Parathyroid adenoma (tissue), 2 donors: ENCODE measurements around the gene ROCK2.

Source experiments
- H2AFZ ChIP-seq: fragments of 300-600 bp; sonication (generic); one replicate; pipeline ENCODE4 v1.7.0; 2017; ENCODE audit warnings: antibody characterized with exemption, mild to moderate bottlenecking
- H3K27ac ChIP-seq: fragments of 300-600 bp; sonication (generic); one replicate; pipeline ENCODE4 v1.7.0; 2017
- H3K27me3 ChIP-seq: fragments of 300-600 bp; sonication (generic); one replicate; pipeline ENCODE4 v1.7.0; 2017; ENCODE audit warnings: low read length; ENCODE audit not compliant: control insufficient read depth, insufficient read depth
- H3K36me3 ChIP-seq: fragments of 300-600 bp; sonication (generic); one replicate; pipeline ENCODE4 v1.7.0; 2017; ENCODE audit warnings: low read length; ENCODE audit not compliant: control insufficient read depth, insufficient read depth
- H3K4me1 ChIP-seq: fragments of 300-600 bp; sonication (generic); one replicate; pipeline ENCODE4 v1.7.0; 2017; ENCODE audit warnings: control low read depth
- H3K4me2 ChIP-seq: fragments of 300-600 bp; sonication (generic); one replicate; pipeline ENCODE4 v1.7.0; 2017; ENCODE audit warnings: low read length
- H3K4me3 ChIP-seq: fragments of 300-600 bp; sonication (generic); one replicate; pipeline ENCODE4 v1.7.0; 2017; ENCODE audit warnings: low read depth, low read length
- H3K79me2 ChIP-seq: fragments of 300-600 bp; sonication (generic); one replicate; pipeline ENCODE4 v1.7.0; 2017; ENCODE audit warnings: control low read depth
- H3K9ac ChIP-seq: fragments of 300-600 bp; sonication (generic); one replicate; pipeline ENCODE4 v1.7.0; 2017; ENCODE audit warnings: mild to moderate bottlenecking
- H3K9me3 ChIP-seq: fragments of 300-600 bp; sonication (generic); one replicate; pipeline ENCODE4 v1.7.0; 2017; ENCODE audit warnings: low read length; ENCODE audit not compliant: control insufficient read depth
- CTCF ChIP-seq: fragments of 300-600 bp; sonication (generic); IDR thresholded peaks from one replicate; pipeline ENCODE4 v1.7.0; 2017; ENCODE audit warnings: antibody characterized with exemption, mild to moderate bottlenecking
- donor health status: primary hyperparathyroidism.

The ROCK2 gene

GRCh38 chr2:11158916-11159573 is 185.4 kb downstream of the ROCK2 start:
- Histone ChIP-seq H3K4me2 (no peak overlapping the region), H3K9ac (no peak overlapping the region), H3K27ac (no peak overlapping the region), H2AFZ (no peak overlapping the region), H3K27me3 (no peaks in the 10 kb centered on the region), H3K36me3 (no peaks in the 10 kb centered on the region), H3K79me2 (no peaks in the 10 kb centered on the region), H3K4me3 (no peak overlapping the region), H3K9me3 (no peaks in the 10 kb centered on the region), H3K4me1 (peaks cover 5% of the 10 kb centered on the region)
- no peak for TF ChIP-seq CTCF

- Histone ChIP-seq H3K9ac (no peak overlapping the region), H2AFZ (no peak overlapping the region), H3K4me1 (peaks cover 5% of the 10 kb centered on the region), H3K4me3 (no peak overlapping the region), H3K4me2 (no peak overlapping the region), H3K9me3 (no peaks in the 10 kb centered on the region), H3K27ac (no peak overlapping the region), H3K79me2 (no peaks in the 10 kb centered on the region), H3K27me3 (no peaks in the 10 kb centered on the region), H3K36me3 (no peaks in the 10 kb centered on the region)
- no peak for TF ChIP-seq CTCF
These were observed 186.7 kb downstream of the ROCK2 start for GRCh38 chr2:11157731-11158130.

GRCh38 chr2:11157296-11157695 is 187.1 kb downstream of the ROCK2 start:
- H3K27me3 ChIP-seq = no peaks in the 10 kb centered on the region
- H3K36me3 ChIP-seq = no peaks in the 10 kb centered on the region
- H3K27ac ChIP-seq = no peak overlapping the region
- H2AFZ ChIP-seq = no peak overlapping the region
- H3K9me3 ChIP-seq = no peaks in the 10 kb centered on the region
- H3K4me3 ChIP-seq = no peak overlapping the region
- peaks cover 5% of the 10 kb centered on the region for H3K4me1 ChIP-seq
- H3K9ac ChIP-seq = no peak overlapping the region
- no peaks in the 10 kb centered on the region for H3K79me2 ChIP-seq
- H3K4me2 ChIP-seq = no peak overlapping the region
- TF ChIP-seq CTCF = no peak

GRCh38 chr2:11156396-11157075 is 187.9 kb downstream of the ROCK2 start:
- Histone ChIP-seq H3K4me1 (peaks cover 5% of the 10 kb centered on the region), H3K4me3 (peak overlapping the region; percentile 76), H3K27ac (no peak overlapping the region), H3K79me2 (no peaks in the 10 kb centered on the region), H3K9ac (no peak overlapping the region), H3K9me3 (no peaks in the 10 kb centered on the region), H2AFZ (no peak overlapping the region), H3K27me3 (no peaks in the 10 kb centered on the region), H3K36me3 (no peaks in the 10 kb centered on the region), H3K4me2 (peak overlapping the region; percentile 87)
- no peak for TF ChIP-seq CTCF
